H9 (cell line): ENCODE results near the gene BLOC1S6. TPM values are rescaled to one million over a fixed set of nuclear protein-coding genes. Genes with fewer than 3 reads are reported as not detected.

Source experiments
- DNase-seq: peaks from one replicate; pipeline ENCODE4 v3.0.0-alpha.2; 2017
- H2AFZ ChIP-seq: one replicate; pipeline ENCODE4 v1.6.1; 2013; ENCODE audit warnings: mild to moderate bottlenecking, low read length, control low read depth, moderate library complexity
- H2AK5ac ChIP-seq: 2 replicates; pipeline ENCODE4 v1.6.1; 2013; ENCODE audit warnings: low read length, control low read depth, mixed read lengths; ENCODE audit not compliant: insufficient read length
- H2BK120ac ChIP-seq: one replicate; pipeline ENCODE4 v1.6.1; 2013; ENCODE audit warnings: low read depth, mild to moderate bottlenecking, low read length, control low read depth, inconsistent platforms; ENCODE audit not compliant: poor library complexity, severe bottlenecking
- H2BK12ac ChIP-seq: 2 replicates; pipeline ENCODE4 v1.6.1; 2013; ENCODE audit warnings: low read length, control low read depth, mixed read lengths, low read depth; ENCODE audit not compliant: insufficient read length
- H2BK15ac ChIP-seq: 2 replicates; pipeline ENCODE4 v1.6.1; 2013; ENCODE audit warnings: low read depth, low read length, control low read depth
- H2BK20ac ChIP-seq: one replicate; pipeline ENCODE4 v1.6.1; 2013; ENCODE audit warnings: low read depth, mild to moderate bottlenecking, low read length, control low read depth, inconsistent platforms; ENCODE audit not compliant: poor library complexity, severe bottlenecking
- H2BK5ac ChIP-seq: 2 replicates; pipeline ENCODE4 v1.6.1; 2013; ENCODE audit warnings: low read length, control low read depth, mixed read lengths; ENCODE audit not compliant: insufficient read length
- H3K14ac ChIP-seq: 2 replicates; pipeline ENCODE4 v1.6.1; 2013; ENCODE audit warnings: low read length, control low read depth; ENCODE audit not compliant: insufficient read depth
- H3K18ac ChIP-seq: 2 replicates; pipeline ENCODE4 v1.6.1; 2013; ENCODE audit warnings: low read depth, mild to moderate bottlenecking, mixed read lengths, low read length, control low read depth; ENCODE audit not compliant: insufficient read length
- H3K23ac ChIP-seq: 2 replicates; pipeline ENCODE4 v1.6.1; 2013; ENCODE audit warnings: low read length, control low read depth, mixed read lengths, low read depth; ENCODE audit not compliant: insufficient read length
- H3K23me2 ChIP-seq: 2 replicates; pipeline ENCODE4 v1.6.1; 2013; ENCODE audit warnings: low read depth, mild to moderate bottlenecking, mixed read lengths, low read length, control low read depth; ENCODE audit not compliant: insufficient read length, poor library complexity, severe bottlenecking
- H3K27ac ChIP-seq: 2 replicates; pipeline ENCODE4 v1.5.1; 2013; ENCODE audit warnings: low read length, control low read depth, mixed read lengths, low read depth; ENCODE audit not compliant: insufficient read length
- H3K27me3 ChIP-seq: 2 replicates; pipeline ENCODE4 v1.6.1; 2013; ENCODE audit warnings: low read length, control low read depth, inconsistent platforms; ENCODE audit not compliant: insufficient read depth
- H3K4ac ChIP-seq: 2 replicates; pipeline ENCODE4 v1.6.1; 2013; ENCODE audit warnings: low read depth, mild to moderate bottlenecking, control low read depth, inconsistent platforms, low read length, moderate library complexity
- H3K4me1 ChIP-seq: 2 replicates; pipeline ENCODE4 v1.6.1; 2013; ENCODE audit warnings: low read length, control low read depth, inconsistent platforms; ENCODE audit not compliant: insufficient read depth
- H3K4me2 ChIP-seq: 2 replicates; pipeline ENCODE4 v1.6.1; 2013; ENCODE audit warnings: low read length, control low read depth, mixed read lengths; ENCODE audit not compliant: insufficient read length, insufficient read depth
- H3K56ac ChIP-seq: 2 replicates; pipeline ENCODE4 v1.6.1; 2013; ENCODE audit warnings: low read depth, mild to moderate bottlenecking, mixed read lengths, low read length, control low read depth; ENCODE audit not compliant: insufficient read length
- H3K79me1 ChIP-seq: 2 replicates; pipeline ENCODE4 v1.6.1; 2013; ENCODE audit warnings: low read depth, mild to moderate bottlenecking, moderate library complexity, low read length, control low read depth, inconsistent platforms; ENCODE audit not compliant: insufficient read depth, poor library complexity, severe bottlenecking
- H3K79me2 ChIP-seq: 2 replicates; pipeline ENCODE4 v1.6.1; 2013; ENCODE audit warnings: low read length, control low read depth, inconsistent platforms; ENCODE audit not compliant: insufficient read depth
- H3K9ac ChIP-seq: 2 replicates; pipeline ENCODE4 v1.6.1; 2013; ENCODE audit warnings: low read length, control low read depth, mixed read lengths; ENCODE audit not compliant: insufficient read length; ENCODE audit errors: extremely low read depth
- H3K9me3 ChIP-seq: one replicate; pipeline ENCODE4 v1.6.1; 2013; ENCODE audit warnings: low read depth, low read length, inconsistent platforms; ENCODE audit not compliant: control insufficient read depth
- H3T11ph ChIP-seq: one replicate; pipeline ENCODE4 v1.6.1; 2013; ENCODE audit warnings: mild to moderate bottlenecking, low read length, control low read depth, inconsistent platforms
- H4K20me1 ChIP-seq: one replicate; pipeline ENCODE4 v1.6.1; 2013; ENCODE audit not compliant: control insufficient read depth, insufficient read length, insufficient read depth
- H4K5ac ChIP-seq: 2 replicates; pipeline ENCODE4 v1.6.1; 2013; ENCODE audit warnings: low read depth, mild to moderate bottlenecking, mixed read lengths, low read length, control low read depth; ENCODE audit not compliant: insufficient read length
- H4K8ac ChIP-seq: replicated peaks from 2 replicates; pipeline ENCODE4 v1.6.1; 2013; ENCODE audit warnings: low read length, control low read depth, mixed read lengths, low read depth; ENCODE audit not compliant: insufficient read length
- H4K91ac ChIP-seq: 2 replicates; pipeline ENCODE4 v1.6.1; 2013; ENCODE audit warnings: low read depth, mild to moderate bottlenecking, moderate library complexity, mixed read lengths, low read length, control low read depth; ENCODE audit not compliant: insufficient read length
- H3K27ac Mint-ChIP-seq, 3 experiments: 2 replicates in 2 of 3; 3 replicates in 1 of 3; pipeline ENCODE4 v1.8.0; 2020 to 2021; ENCODE audit warnings: mixed read lengths in 3 of 3, mild to moderate bottlenecking in 1 of 3, moderate library complexity in 1 of 3
- H3K27me3 Mint-ChIP-seq: 2 replicates; pipeline ENCODE4 v1.8.0; 2021; ENCODE audit warnings: low read depth, mild to moderate bottlenecking, moderate library complexity, mixed read lengths
- H3K36me3 Mint-ChIP-seq, 3 experiments: 2 replicates in 2 of 3; 3 replicates in 1 of 3; pipeline ENCODE4 v1.8.0; 2020 to 2021; ENCODE audit warnings: low read depth in 3 of 3, mixed read lengths in 3 of 3; ENCODE audit not compliant: insufficient read depth in 1 of 3
- H3K4me1 Mint-ChIP-seq, 2 experiments: 2 replicates each; pipeline ENCODE4 v1.8.0; 2020; ENCODE audit warnings: mixed read lengths in 2 of 2
- H3K4me3 Mint-ChIP-seq, 2 experiments: 2 replicates in 1 of 2; 3 replicates in 1 of 2; pipeline ENCODE4 v1.8.0; 2020 to 2021; ENCODE audit warnings: mild to moderate bottlenecking in 2 of 2, mixed read lengths in 2 of 2, moderate library complexity in 1 of 2
- H3K9me3 Mint-ChIP-seq, 2 experiments: 2 replicates in 1 of 2; 3 replicates in 1 of 2; pipeline ENCODE4 v1.8.0; 2020; ENCODE audit warnings: mild to moderate bottlenecking in 2 of 2, mixed read lengths in 2 of 2, moderate library complexity in 1 of 2
- CTCF ChIP-seq: fragments of 200-600 bp; sonication (generic); conservative IDR thresholded peaks from 3 replicates; pipeline ENCODE4 v1.8.0; 2021; ENCODE audit warnings: antibody characterized with exemption, mild to moderate bottlenecking
- WGBS: extraction: QIAGEN DNeasy Blood & Tissue Kit; methylation state at CpG from one replicate; pipeline ENCODE4 v1.1.7; 2013; ENCODE audit warnings: missing lambda C conversion rate, low lambda C conversion rate, mixed read lengths; ENCODE audit not compliant: insufficient read length; ENCODE audit errors: extremely low coverage; 5-methylcytosine and 5-hydroxymethylcytosine counted together
- total RNA-seq: library from RNA; stranded (reverse); gene quantifications from 2 replicates; pipeline ENCODE4 v1.2.1, GENCODE V29; 2021

BLOC1S6 gene
- total RNA-seq, 1 experiment from 2014 or later = 36.9 TPM

DNA sequence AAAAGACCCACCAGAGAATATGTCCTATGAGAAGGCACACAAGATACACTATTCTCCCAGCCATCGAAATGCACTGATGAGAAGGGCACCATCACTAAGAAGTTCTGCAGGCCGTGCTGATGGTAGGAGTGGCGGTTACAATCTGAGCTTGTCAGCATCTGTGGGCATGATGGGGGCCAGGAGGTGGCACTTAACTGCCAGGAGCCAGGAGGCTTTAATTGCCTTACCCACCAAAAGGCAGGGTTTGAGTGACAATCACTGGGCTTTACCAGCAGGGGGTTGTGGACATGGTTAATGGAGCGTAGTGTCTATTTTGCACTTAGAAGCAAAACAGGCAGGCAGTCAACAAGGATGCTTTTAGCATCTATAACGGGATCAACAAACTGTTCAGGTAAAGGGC, 31.6 kb downstream of the BLOC1S6 start:
- Histone ChIP-seq H3K23ac (no peak overlapping the region), H3K9ac (no peak overlapping the region), H3K18ac (no peak overlapping the region), H4K8ac (no peak overlapping the region), H2BK120ac (no peak overlapping the region), H2AK5ac (no peak overlapping the region), H2BK20ac (no peak overlapping the region), H3K14ac (no peak overlapping the region), H3K56ac (no peak overlapping the region), H2BK12ac (no peak overlapping the region), H3K4me1 (no peaks in the 10 kb centered on the region), H3K79me1 (no peaks in the 10 kb centered on the region), H3K4ac (no peak overlapping the region), H4K5ac (no peak overlapping the region), H4K20me1 (no peaks in the 10 kb centered on the region), H3K4me2 (no peak overlapping the region), H2AFZ (no peak overlapping the region), H3T11ph (no peak overlapping the region), H3K27me3 (no peaks in the 10 kb centered on the region), H2BK5ac (no peak overlapping the region), H3K23me2 (no peaks in the 10 kb centered on the region), H4K91ac (no peak overlapping the region), H3K79me2 (no peaks in the 10 kb centered on the region), H3K27ac (no peak overlapping the region), H2BK15ac (no peak overlapping the region), H3K9me3 (no peaks in the 10 kb centered on the region)
- Mint-ChIP-seq H3K27ac (no peak overlapping the region), H3K4me1 (0 out of 4 replicates have a peak, but pooled peaks cover 0 to 2% of the 10 kb centered on the region in 2 experiments), H3K4me3 (no peak overlapping the region), H3K36me3 (no peaks in the 10 kb centered on the region), H3K9me3 (peaks cover 7 to 10% of the 10 kb centered on the region in 2 experiments), H3K27me3 (peaks cover 34% of the 10 kb centered on the region)
- TF ChIP-seq CTCF = no peak
- DNase-seq = no peak
- WGBS = no CpG with 5 or more reads among the region's 5 CpGs
